IPS-18c (cell line): ENCODE data around the gene TMEM269.
"Not testable (repeated sequence)": the region's sequence is repeated elsewhere in the genome, so short reads cannot be mapped to it uniquely, and the experiment has no call there.

Source experiments
- H3K4me3 ChIP-seq: 2 replicates; pipeline ENCODE4 v1.7.0; 2013; ENCODE audit warnings: low read depth, mild to moderate bottlenecking, low read length, moderate library complexity; ENCODE audit not compliant: insufficient read depth
- H3K9me3 ChIP-seq: one replicate; pipeline ENCODE4 v1.6.1; 2013; ENCODE audit warnings: mild to moderate bottlenecking, low read length, moderate library complexity; ENCODE audit not compliant: control insufficient read depth, insufficient read depth

TMEM269 gene

GRCh38 chr1:42797979-42798378 lies 13.2 kb downstream of the TMEM269 start:
- no peak overlapping the region for H3K4me3 ChIP-seq
- H3K9me3 ChIP-seq: no peaks in the 10 kb centered on the region

GRCh38 chr1:42801832-42802473 lies 17.2 kb downstream of the TMEM269 start:
- Histone ChIP-seq H3K4me3 (no peak overlapping the region), H3K9me3 (no peaks in the 10 kb centered on the region)

- Histone ChIP-seq H3K4me3 (no peak overlapping the region), H3K9me3 (no peaks in the 10 kb centered on the region)
Measured at GRCh38 chr1:42806171-42806570, 21.4 kb downstream of the TMEM269 start.

- no peaks in the 10 kb centered on the region for H3K9me3 ChIP-seq
- no peak overlapping the region for H3K4me3 ChIP-seq
Measured at GRCh38 chr1:42806593-42806992, 21.8 kb downstream of the TMEM269 start.

- no peak overlapping the region for H3K4me3 ChIP-seq
- no peaks in the 10 kb centered on the region for H3K9me3 ChIP-seq
Measured at GRCh38 chr1:42807056-42807668, 22.4 kb downstream of the TMEM269 start.

GRCh38 chr1:42814815-42815214 lies 30.0 kb downstream of the TMEM269 start:
- H3K4me3 ChIP-seq, H3K9me3 ChIP-seq: not testable (repeated sequence)

- H3K9me3 ChIP-seq: no peaks in the 10 kb centered on the region
- H3K4me3 ChIP-seq: peak overlapping the region; percentile 88
Measured at GRCh38 chr1:42815941-42816584, 31.3 kb downstream of the TMEM269 start.

GRCh38 chr1:42816585-42817439 lies 32.0 kb downstream of the TMEM269 start, which contains the start of the genes ERMAP and SVBP:
ERMAP (plus strand) TSS chr1:42817122; CDS start chr1:42830449, 13,327 bp downstream.
SVBP (minus strand) TSS chr1:42817397; CDS start chr1:42816544, 853 bp downstream.
- Histone ChIP-seq H3K4me3 (peak within 1 kb of the TSS; percentile 88), H3K9me3 (no peaks in the 10 kb centered on the region)

- Histone ChIP-seq H3K4me3 (peak overlapping the region; percentile 32; the same call in 1 of the 2 replicates), H3K9me3 (no peaks in the 10 kb centered on the region)
Measured at GRCh38 chr1:42817440-42817767, 32.6 kb downstream of the TMEM269 start.

GRCh38 chr1:42817976-42818375 lies 33.2 kb downstream of the TMEM269 start:
- Histone ChIP-seq H3K9me3 (no peaks in the 10 kb centered on the region), H3K4me3 (no peak overlapping the region)

GRCh38 chr1:42820813-42821212 lies 36.0 kb downstream of the TMEM269 start:
- Histone ChIP-seq H3K9me3 (no peaks in the 10 kb centered on the region), H3K4me3 (no peak overlapping the region)

- H3K9me3 ChIP-seq: no peaks in the 10 kb centered on the region
- H3K4me3 ChIP-seq: no peak overlapping the region
Measured at GRCh38 chr1:42821690-42822089, 36.9 kb downstream of the TMEM269 start.

- H3K4me3 ChIP-seq: no peak overlapping the region
- no peaks in the 10 kb centered on the region for H3K9me3 ChIP-seq
Measured at GRCh38 chr1:42822800-42823392, 38.1 kb downstream of the TMEM269 start.

GRCh38 chr1:42824481-42825035 lies 39.8 kb downstream of the TMEM269 start:
- H3K9me3 ChIP-seq: no peaks in the 10 kb centered on the region
- H3K4me3 ChIP-seq: no peak overlapping the region

GRCh38 chr1:42825036-42825851 lies 40.5 kb downstream of the TMEM269 start:
- H3K9me3 ChIP-seq: no peaks in the 10 kb centered on the region

GRCh38 chr1:42830631-42831030 lies 45.8 kb downstream of the TMEM269 start:
- no peak overlapping the region for H3K4me3 ChIP-seq
- H3K9me3 ChIP-seq: no peaks in the 10 kb centered on the region

More at GRCh38 chr1:42825036-42825851, 40.5 kb downstream of the TMEM269 start:
- H3K4me3 ChIP-seq: no peak overlapping the region
